ENCODE measurements around the gene ZNF385B. TPM values are rescaled to one million over a fixed set of nuclear protein-coding genes. Genes with fewer than 3 reads are reported as not detected.

ZNF385B gene
- total RNA-seq, 3 donors from 2014 or later = 3.4 to 8.8 (median 4.5) TPM

GRCh38 chr2:179613701-179614100 lies 247.7 kb downstream of the ZNF385B start:
- H3K4me3 ChIP-seq = no peak overlapping the region
- TF ChIP-seq POLR2AphosphoS5 (IDR thresholded peaks at IDR 0.05) (no peak), POLR2A (IDR thresholded peaks at IDR 0.05) (no peak)
- H3K27me3 ChIP-seq = no peaks in the 10 kb centered on the region
- intact Hi-C loops (cut with DNase I; ENCODE audit: low total_unique reads) = no loop called here
- DNase-seq (ENCODE audit: low spot score in 2 of 2) = no peak
- no peaks in the 10 kb centered on the region for H3K36me3 ChIP-seq
- H3K27ac ChIP-seq = no peak overlapping the region
- H3K4me1 ChIP-seq = no peaks in the 10 kb centered on the region
- no peaks in the 10 kb centered on the region for H3K9me3 ChIP-seq

DNA sequence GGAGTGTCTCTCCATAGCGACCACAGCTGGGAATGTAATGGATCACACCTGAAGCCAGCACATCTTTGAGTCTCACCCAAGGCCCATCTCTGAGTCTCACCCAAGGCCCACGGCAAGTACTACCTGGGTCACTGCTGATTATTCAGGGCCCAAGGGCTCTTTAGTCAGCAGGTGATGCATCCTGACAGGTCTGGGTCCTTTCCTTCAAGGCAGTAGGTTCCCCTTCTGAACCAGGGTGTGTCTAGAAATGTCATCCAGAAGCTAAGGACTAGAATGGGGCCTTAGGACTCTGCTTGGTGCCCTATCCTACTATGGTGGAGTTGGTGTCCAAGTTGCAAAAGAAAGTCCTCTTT lies 248.1 kb downstream of the ZNF385B start:
- no peak overlapping the region for H3K4me3 ChIP-seq
- no peaks in the 10 kb centered on the region for H3K4me1 ChIP-seq
- H3K27ac ChIP-seq = no peak overlapping the region
- intact Hi-C loops (cut with DNase I; ENCODE audit: low total_unique reads) = no loop called here
- H3K9me3 ChIP-seq = no peaks in the 10 kb centered on the region
- no peaks in the 10 kb centered on the region for H3K36me3 ChIP-seq
- DNase-seq (ENCODE audit: low spot score in 2 of 2) = no peak
- no peak for TF ChIP-seq POLR2A (IDR thresholded peaks at IDR 0.05)
- TF ChIP-seq CTCF (IDR thresholded peaks at IDR 0.05) = no peak
- no peak for TF ChIP-seq POLR2AphosphoS5 (IDR thresholded peaks at IDR 0.05)
- no peaks in the 10 kb centered on the region for H3K27me3 ChIP-seq

DNA sequence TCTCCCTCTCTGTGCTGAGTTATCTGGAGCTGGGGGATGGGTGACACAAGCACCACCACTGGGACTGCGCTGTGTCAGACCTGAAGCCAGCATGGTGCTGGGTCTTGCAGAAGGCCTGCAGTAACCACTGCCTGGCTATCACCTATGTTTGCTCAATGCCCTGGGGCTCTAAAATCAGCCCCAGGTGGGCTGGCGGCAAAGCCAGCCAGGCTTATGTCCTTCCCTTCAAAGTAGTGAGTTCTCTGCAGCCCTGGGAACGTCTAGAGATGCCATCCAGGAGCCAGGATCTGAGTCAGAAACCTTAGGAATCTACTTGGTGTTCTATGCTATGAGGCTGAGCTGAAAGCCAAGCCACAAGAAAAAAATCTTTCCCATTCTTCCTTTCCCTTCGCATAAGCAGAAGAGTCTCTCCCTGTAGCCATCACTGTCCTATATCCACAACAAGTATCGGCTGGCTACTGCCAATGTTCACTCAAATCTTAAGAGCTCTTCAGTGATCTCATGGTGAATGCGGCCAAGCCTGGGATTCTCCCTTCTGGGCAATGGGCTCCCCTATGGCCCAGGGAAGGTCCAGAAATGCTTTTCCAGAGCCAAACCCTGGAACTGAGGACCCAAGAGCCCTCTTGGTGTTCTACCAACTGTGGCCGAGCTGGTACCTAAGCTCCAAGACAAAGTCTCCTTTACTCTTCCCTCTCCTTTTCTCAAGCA lies 248.7 kb downstream of the ZNF385B start:
- Histone ChIP-seq H3K9me3 (no peaks in the 10 kb centered on the region), H3K36me3 (no peaks in the 10 kb centered on the region), H3K4me1 (no peaks in the 10 kb centered on the region), H3K4me3 (no peak overlapping the region), H3K27ac (no peak overlapping the region), H3K27me3 (no peaks in the 10 kb centered on the region)
- DNase-seq (ENCODE audit: low spot score in 2 of 2) = no peak
- no peak for TF ChIP-seq POLR2AphosphoS5 (IDR thresholded peaks at IDR 0.05)
- TF ChIP-seq CTCF (IDR thresholded peaks at IDR 0.05) = no peak
- no peak for TF ChIP-seq POLR2A (IDR thresholded peaks at IDR 0.05)
- intact Hi-C loops (cut with DNase I; ENCODE audit: low total_unique reads) = no loop called here

- no peaks in the 10 kb centered on the region for H3K27me3 ChIP-seq
- H3K4me1 ChIP-seq = no peaks in the 10 kb centered on the region
- no peak overlapping the region for H3K4me3 ChIP-seq
- no peak for DNase-seq (ENCODE audit: low spot score in 2 of 2)
- H3K36me3 ChIP-seq = no peaks in the 10 kb centered on the region
- TF ChIP-seq POLR2A (IDR thresholded peaks at IDR 0.05) = no peak
- no peak for TF ChIP-seq POLR2AphosphoS5 (IDR thresholded peaks at IDR 0.05)
- no peaks in the 10 kb centered on the region for H3K9me3 ChIP-seq
- intact Hi-C loops (cut with DNase I; ENCODE audit: low total_unique reads) = no loop called here
- H3K27ac ChIP-seq = no peak overlapping the region
Observed at GRCh38 chr2:179612108-179612507, 249.3 kb downstream of the ZNF385B start.

DNA sequence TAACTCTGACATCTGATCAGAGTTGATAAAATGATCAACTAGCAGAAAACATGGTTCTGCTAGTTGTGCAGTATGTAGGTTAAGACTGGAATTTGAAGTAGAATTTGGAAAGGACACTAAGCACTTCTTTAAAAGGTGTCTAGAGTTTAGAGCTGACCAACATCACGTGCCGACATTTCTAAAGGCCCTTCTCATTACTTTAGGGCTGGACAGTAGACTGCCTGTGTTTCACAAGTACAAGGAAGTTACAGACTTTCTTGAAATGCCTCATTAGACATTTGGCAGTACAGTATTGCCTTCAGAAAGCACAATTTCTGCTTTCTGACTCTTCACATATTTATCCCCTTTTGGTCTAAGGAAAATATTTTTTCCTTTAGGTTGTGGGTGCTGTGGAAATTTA lies 255.3 kb downstream of the ZNF385B start:
- Histone ChIP-seq H3K4me1 (no peaks in the 10 kb centered on the region), H3K4me3 (no peak overlapping the region), H3K27me3 (no peaks in the 10 kb centered on the region), H3K9me3 (no peaks in the 10 kb centered on the region), H3K36me3 (no peaks in the 10 kb centered on the region), H3K27ac (no peak overlapping the region)
- DNase-seq (ENCODE audit: low spot score in 2 of 2) = no peak
- no peak for TF ChIP-seq CTCF (IDR thresholded peaks at IDR 0.05)
- TF ChIP-seq POLR2A (IDR thresholded peaks at IDR 0.05) = no peak
- TF ChIP-seq POLR2AphosphoS5 (IDR thresholded peaks at IDR 0.05) = no peak
- intact Hi-C loops (cut with DNase I; ENCODE audit: low total_unique reads) = no loop called here

GRCh38 chr2:179605341-179605740 lies 256.1 kb downstream of the ZNF385B start:
- intact Hi-C loops (cut with DNase I; ENCODE audit: low total_unique reads) = no loop called here
- Histone ChIP-seq H3K36me3 (no peaks in the 10 kb centered on the region), H3K27ac (no peak overlapping the region), H3K4me1 (no peaks in the 10 kb centered on the region), H3K27me3 (no peaks in the 10 kb centered on the region), H3K4me3 (no peak overlapping the region), H3K9me3 (no peaks in the 10 kb centered on the region)
- DNase-seq (ENCODE audit: low spot score in 2 of 2) = no peak
- TF ChIP-seq POLR2A (IDR thresholded peaks at IDR 0.05) = no peak
- no peak for TF ChIP-seq CTCF (IDR thresholded peaks at IDR 0.05)
- TF ChIP-seq POLR2AphosphoS5 (IDR thresholded peaks at IDR 0.05) = no peak
